NCI-H510A treated with DMSO at 0.1 percent for 48 hours (cell line): ENCODE results near the gene ACTL10.
A peak's percentile ranks its signal among the peaks of the same experiment; 100 is the strongest.

Experiments used
- DNase-seq: peaks from one replicate; lab custom pipeline; 2025; lab: John Stamatoyannopoulos, UW

The ACTL10 gene

GRCh38 chr20:33664085-33664761, 2.5 kb upstream of the ACTL10 start:
- DNase-seq: peak; percentile 51

GRCh38 chr20:33664762-33665144, 2.0 kb upstream of the ACTL10 start:
- no peak for DNase-seq

- no peak for DNase-seq
These were observed 517 bp downstream of the ACTL10 start for GRCh38 chr20:33667245-33667675.

- peak; percentile 35 for DNase-seq
These were observed 1.1 kb downstream of the ACTL10 start for GRCh38 chr20:33667676-33668465.

- DNase-seq: no peak
These were observed 1.9 kb downstream of the ACTL10 start for GRCh38 chr20:33668466-33669155.

GRCh38 chr20:33669224-33669623, 2.5 kb downstream of the ACTL10 start:
- no peak for DNase-seq

- no peak for DNase-seq
These were observed 3.3 kb downstream of the ACTL10 start for GRCh38 chr20:33669873-33670640.

- no peak for DNase-seq
These were observed 4.2 kb downstream of the ACTL10 start for GRCh38 chr20:33670715-33671499.

- no peak for DNase-seq
These were observed 5.0 kb downstream of the ACTL10 start for GRCh38 chr20:33671573-33672288.

GRCh38 chr20:33672426-33673113, 5.8 kb downstream of the ACTL10 start:
- DNase-seq: peak; percentile 26

GRCh38 chr20:33673114-33673409, 6.3 kb downstream of the ACTL10 start:
- no peak for DNase-seq

- DNase-seq: no peak
These were observed 6.9 kb downstream of the ACTL10 start for GRCh38 chr20:33673410-33674293.

- DNase-seq: peak; percentile 77
These were observed 7.8 kb downstream of the ACTL10 start, which contains the start of gene NECAB3 for GRCh38 chr20:33674294-33675135. NECAB3 (minus strand) TSS chr20:33674428; CDS start chr20:33674352, 76 bp downstream.

- DNase-seq: peak; percentile 69
These were observed 8.6 kb downstream of the ACTL10 start for GRCh38 chr20:33675136-33675959.

GRCh38 chr20:33676121-33676520, 9.4 kb downstream of the ACTL10 start:
- DNase-seq: no peak

GRCh38 chr20:33676652-33677645, 10.2 kb downstream of the ACTL10 start:
- no peak for DNase-seq
